Heart left ventricle (tissue), 16 donors: ENCODE results near the gene TENM3. TPM values are rescaled to one million over a fixed set of nuclear protein-coding genes. Genes with fewer than 3 reads are reported as not detected.

Source experiments
- ATAC-seq, 4 donors: fragments of 200-7000 bp; cut with Tn5 transposase; one replicate each; pipeline ENCODE4 v1.9.1; 2020 to 2022; ENCODE audit warnings: moderate library complexity in 4 of 4, mild to moderate bottlenecking in 3 of 4, moderate number of reproducible peaks in 1 of 4
- DNase-seq, 5 donors: peaks; one replicate each; pipeline ENCODE4 v3.0.0-alpha.2; 2020
- H3K27ac ChIP-seq, 12 donors: fragments of 200-600 bp; sonication (generic) in 4 of 12; one replicate each; pipeline versions ENCODE4 v1.5.0 to v1.8.0; 2016 to 2022; ENCODE audit warnings: mild to moderate bottlenecking in 2 of 12
- H3K27me3 ChIP-seq, 9 donors: fragments of 200-600 bp; sonication (generic) in 2 of 9; one replicate each; pipeline versions ENCODE4 v1.5.1 to v1.8.0; 2016 to 2022; ENCODE audit warnings: mild to moderate bottlenecking in 3 of 9
- H3K36me3 ChIP-seq, 9 donors: fragments of 200-600 bp; sonication (generic) in 2 of 9; one replicate each; pipeline versions ENCODE4 v1.5.0 to v1.8.0; 2018 to 2022; ENCODE audit warnings: mild to moderate bottlenecking in 2 of 9
- H3K4me1 ChIP-seq, 12 donors: fragments of 200-600 bp; sonication (generic) in 4 of 12; one replicate each; pipeline versions ENCODE4 v1.5.0 to v1.8.0; 2016 to 2022; ENCODE audit warnings: mild to moderate bottlenecking in 3 of 12
- H3K4me3 ChIP-seq, 12 donors: fragments of 200-600 bp; sonication (generic) in 4 of 12; one replicate each; pipeline versions ENCODE4 v1.5.0 to v1.8.0; 2017 to 2022; ENCODE audit warnings: mild to moderate bottlenecking in 9 of 12, moderate library complexity in 4 of 12
- H3K9me3 ChIP-seq, 12 donors: fragments of 200-600 bp; sonication (generic) in 4 of 12; one replicate each; pipeline versions ENCODE4 v1.5.0 to v1.8.0; 2016 to 2022; ENCODE audit warnings: mild to moderate bottlenecking in 1 of 12
- POLR2A ChIP-seq, 2 donors: fragments of 450-650 bp; IDR thresholded peaks; one replicate each; pipeline ENCODE4 v1.6.1; 2017; ENCODE audit warnings: antibody characterized with exemption in 2 of 2, mild to moderate bottlenecking in 2 of 2, moderate library complexity in 2 of 2
- WGBS, 4 donors: extraction: QIAGEN DNeasy Blood & Tissue Kit in 2 of 4; methylation state at CpG; one replicate each; pipeline versions ENCODE4 v1.1.5 to v1.1.7; 2013 to 2018; 5-methylcytosine and 5-hydroxymethylcytosine counted together
- intact Hi-C, 10 donors: fragments of 100-400 bp; cut with DNase I; formaldehyde crosslinking; loops; one replicate each; pipeline versions ENCODE4 v1.11.1 to v1.14.2; 2022
- polyA plus RNA-seq, 2 donors: library from polyadenylated mRNA; stranded (reverse); fragments of 200-250 nt; gene quantifications; one replicate each; pipeline ENCODE4 v1.2.3, GENCODE V29; 2013
- total RNA-seq, 9 donors: library from RNA; depleted of rRNA in 2 of 9; stranded (reverse); fragments of >200 nt in 2 of 9; fragmentation: NEBNext Ultra II Directional in 3 of 9; extraction: Animal tissue kit (Norgen Biotek cat#: 25700) in 3 of 9; gene quantifications; one replicate each; pipeline versions ENCODE4 v1.1.0 to v1.2.4, GENCODE V29; 2016 to 2023
- TF ChIP-seq, protein P1 (sequence below), 12 donors: fragments of 200-600 bp; sonication (generic) in 4 of 12; IDR thresholded peaks; one replicate each; pipeline versions ENCODE4 v1.5.0 to v1.8.0; 2018 to 2022; ENCODE audit warnings: antibody characterized with exemption in 12 of 12, mild to moderate bottlenecking in 5 of 12
- donor health status: ischemic (EF 13 %, LVEDD 7.1; RV severe dilation, severe dysfunction).
- donor health status: healthy with polysubstance abuse.
- donor health status: DM: no; HTN: yes; CAD: no.
- donor health status: DM: no; HTN: no; CAD: no.
- donor health status: ischemic (EF 25% LVEDD 6.9; RV normal size, moderate dysfunction).
- donor health status: ischemic (EF 25% LVEDD 5.7; RV mildly dilated, moderate dysfunction).
- donor health status: healthy.
- donor health status: DM: yes; HTN: yes; CAD: no.
- donor health status: ischemic (EF 35%, LVEDD 5.7; RV mildly dilated, moderate dysfunction).
- donor health status: nonischemic (EF 11% LVEDD 7.7; RV severe dilation, severe dysfunction).
- donor health status: DM: yes; HTN: yes; CAD: no.
- donor health status: PGD.
- donor health status: ischemic (EF 29% LVEDD 5.4; RV normal size, mild dysfunction).
- donor health status: nonischemic (EF 23%, LVEDD 6.1; RV moderate dilation, normal function).

The TENM3 gene
- total and polyA plus RNA-seq, 11 donors: 0.19 to 10.3 (median 2.5) TPM

- no peak for ATAC-seq
- Histone ChIP-seq H3K9me3 (no peaks in the 10 kb centered on the region), H3K4me3 (no peak overlapping the region), H3K27ac (no peak overlapping the region), H3K36me3 (no peaks in the 10 kb centered on the region), H3K4me1 (peaks cover 0 to 19% (median 4%) of the 10 kb centered on the region in 12 donors), H3K27me3 (no peaks in the 10 kb centered on the region)
- 79 to 90% (median 84%) methylated on average over 3 of the region's 3 CpGs for WGBS, 4 donors
- DNase-seq: no peak
- intact Hi-C loops: no loop called here
- no peak for TF ChIP-seq POLR2A (IDR thresholded peaks at IDR 0.05)
- TF ChIP-seq, protein P1, sequence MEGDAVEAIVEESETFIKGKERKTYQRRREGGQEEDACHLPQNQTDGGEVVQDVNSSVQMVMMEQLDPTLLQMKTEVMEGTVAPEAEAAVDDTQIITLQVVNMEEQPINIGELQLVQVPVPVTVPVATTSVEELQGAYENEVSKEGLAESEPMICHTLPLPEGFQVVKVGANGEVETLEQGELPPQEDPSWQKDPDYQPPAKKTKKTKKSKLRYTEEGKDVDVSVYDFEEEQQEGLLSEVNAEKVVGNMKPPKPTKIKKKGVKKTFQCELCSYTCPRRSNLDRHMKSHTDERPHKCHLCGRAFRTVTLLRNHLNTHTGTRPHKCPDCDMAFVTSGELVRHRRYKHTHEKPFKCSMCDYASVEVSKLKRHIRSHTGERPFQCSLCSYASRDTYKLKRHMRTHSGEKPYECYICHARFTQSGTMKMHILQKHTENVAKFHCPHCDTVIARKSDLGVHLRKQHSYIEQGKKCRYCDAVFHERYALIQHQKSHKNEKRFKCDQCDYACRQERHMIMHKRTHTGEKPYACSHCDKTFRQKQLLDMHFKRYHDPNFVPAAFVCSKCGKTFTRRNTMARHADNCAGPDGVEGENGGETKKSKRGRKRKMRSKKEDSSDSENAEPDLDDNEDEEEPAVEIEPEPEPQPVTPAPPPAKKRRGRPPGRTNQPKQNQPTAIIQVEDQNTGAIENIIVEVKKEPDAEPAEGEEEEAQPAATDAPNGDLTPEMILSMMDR (IDR thresholded peaks at IDR 0.05): no peak
Observed at GRCh38 chr4:182493377-182493776, 250.2 kb downstream of the TENM3 start.

DNA sequence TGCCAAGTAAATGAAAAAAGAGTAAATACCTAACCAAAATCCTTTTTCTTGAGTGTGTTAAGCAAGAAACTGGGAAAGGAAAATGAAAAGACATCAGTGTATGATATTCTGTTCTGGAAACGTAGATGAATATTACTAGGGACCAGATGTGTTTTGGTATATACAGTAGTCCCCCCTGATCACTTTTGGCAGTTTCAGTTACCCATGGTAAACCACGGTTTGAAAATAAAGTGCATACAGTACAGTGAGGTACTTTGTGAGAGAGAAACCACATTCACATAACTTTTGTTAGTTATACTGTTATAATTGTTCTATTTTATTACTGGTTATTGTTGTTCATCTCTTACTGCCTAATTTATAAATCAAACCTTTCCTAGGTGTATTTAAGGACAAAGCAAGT is 250.9 kb downstream of the TENM3 start:
- Histone ChIP-seq H3K4me3 (no peak overlapping the region), H3K4me1 (peaks cover 0 to 19% (median 4%) of the 10 kb centered on the region in 12 donors), H3K36me3 (no peaks in the 10 kb centered on the region), H3K27ac (no peak overlapping the region), H3K27me3 (no peaks in the 10 kb centered on the region), H3K9me3 (no peaks in the 10 kb centered on the region)
- intact Hi-C loops: no loop called here
- TF ChIP-seq, protein P1 (IDR thresholded peaks at IDR 0.05): no peak
- TF ChIP-seq POLR2A (IDR thresholded peaks at IDR 0.05): no peak
- WGBS, 4 donors: 85 to 93% (median 91%) methylated on average over 2 of the region's 2 CpGs
- DNase-seq (no peak), ATAC-seq (no peak)

GRCh38 chr4:182495031-182495430 is 251.8 kb downstream of the TENM3 start:
- DNase-seq: no peak
- Histone ChIP-seq H3K27ac (no peak overlapping the region), H3K4me1 (peaks cover 0 to 19% (median 4%) of the 10 kb centered on the region in 12 donors)

DNA sequence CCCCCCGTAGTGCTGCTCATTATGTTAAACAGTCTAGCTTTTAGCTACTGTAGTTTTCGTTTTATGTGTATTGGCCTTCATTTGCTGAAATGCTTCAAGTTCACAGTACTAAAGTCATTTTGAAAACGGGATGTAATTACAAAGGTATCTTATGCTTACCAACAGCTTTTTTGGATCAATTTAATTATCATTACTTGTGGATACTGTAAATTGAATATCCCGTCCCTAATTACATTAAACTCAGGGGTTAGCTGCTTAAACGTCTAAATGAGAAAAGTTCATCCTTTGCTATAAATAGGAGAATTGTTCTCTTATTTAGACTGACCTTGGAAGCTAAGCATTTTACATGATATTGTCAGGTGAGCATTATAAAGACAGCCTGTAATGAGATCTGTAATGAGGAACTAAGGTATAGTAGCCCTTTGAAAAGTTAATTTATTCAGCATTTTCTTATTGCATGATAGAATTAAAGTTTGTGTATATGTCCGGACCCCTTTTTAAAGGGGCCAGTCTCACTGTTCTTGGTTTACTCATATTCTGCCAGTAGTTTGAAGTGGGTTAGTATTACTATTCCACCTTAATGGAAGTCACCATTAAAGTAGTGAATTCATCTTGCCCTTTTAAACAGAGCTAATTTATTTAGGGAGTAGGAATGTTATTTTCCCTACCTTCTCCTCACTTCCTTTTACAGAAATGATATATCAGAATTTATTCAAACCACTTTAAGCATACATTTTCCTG is 252.6 kb downstream of the TENM3 start:
- intact Hi-C loops: no loop called here
- no peaks in the 10 kb centered on the region for H3K27me3 ChIP-seq
- no peak overlapping the region for H3K27ac ChIP-seq
- TF ChIP-seq, protein P1 (IDR thresholded peaks at IDR 0.05): no peak
- no peak for TF ChIP-seq POLR2A (IDR thresholded peaks at IDR 0.05)
- WGBS, 4 donors: 75 to 81% (median 78%) methylated on average over 6 of the region's 6 CpGs
- no peaks in the 10 kb centered on the region for H3K9me3 ChIP-seq
- DNase-seq: no peak
- H3K4me3 ChIP-seq: no peak overlapping the region
- no peak for ATAC-seq
- H3K36me3 ChIP-seq: no peaks in the 10 kb centered on the region
- H3K4me1 ChIP-seq: peaks cover 0 to 19% (median 4%) of the 10 kb centered on the region in 12 donors

More at GRCh38 chr4:182495031-182495430, 251.8 kb downstream of the TENM3 start:
- Histone ChIP-seq H3K36me3 (no peaks in the 10 kb centered on the region), H3K9me3 (no peaks in the 10 kb centered on the region), H3K27me3 (no peaks in the 10 kb centered on the region), H3K4me3 (no peak overlapping the region)
- TF ChIP-seq POLR2A (IDR thresholded peaks at IDR 0.05): no peak
- TF ChIP-seq, protein P1 (IDR thresholded peaks at IDR 0.05): no peak
- WGBS, 4 donors: 90 to 98% (median 93%) methylated on average over 5 of the region's 5 CpGs
- intact Hi-C loops: no loop called here
- no peak for ATAC-seq
